RCC 7860 (cell line): Measurements from ENCODE around the gene TMEM44.
A peak's percentile ranks its signal among the peaks of the same experiment; 100 is the strongest.

Experiments
- DNase-seq: peaks from one replicate; pipeline ENCODE4 v3.0.0-alpha.2; 2015; ENCODE audit warnings: low spot score
- FAIRE-seq: peaks from 2 replicates; lab custom pipeline; 2012; peaks lifted over from hg19 to GRCh38; lab: Jason Lieb, UNC

TMEM44 gene, protein sequence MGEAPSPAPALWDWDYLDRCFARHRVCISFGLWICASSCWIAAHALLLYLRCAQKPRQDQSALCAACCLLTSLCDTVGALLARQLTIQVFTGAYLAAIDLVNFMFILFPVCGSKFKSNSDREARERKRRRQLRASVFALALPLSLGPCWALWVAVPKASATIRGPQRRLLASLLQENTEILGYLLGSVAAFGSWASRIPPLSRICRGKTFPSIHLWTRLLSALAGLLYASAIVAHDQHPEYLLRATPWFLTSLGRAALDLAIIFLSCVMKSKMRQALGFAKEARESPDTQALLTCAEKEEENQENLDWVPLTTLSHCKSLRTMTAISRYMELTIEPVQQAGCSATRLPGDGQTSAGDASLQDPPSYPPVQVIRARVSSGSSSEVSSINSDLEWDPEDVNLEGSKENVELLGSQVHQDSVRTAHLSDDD

DNA sequence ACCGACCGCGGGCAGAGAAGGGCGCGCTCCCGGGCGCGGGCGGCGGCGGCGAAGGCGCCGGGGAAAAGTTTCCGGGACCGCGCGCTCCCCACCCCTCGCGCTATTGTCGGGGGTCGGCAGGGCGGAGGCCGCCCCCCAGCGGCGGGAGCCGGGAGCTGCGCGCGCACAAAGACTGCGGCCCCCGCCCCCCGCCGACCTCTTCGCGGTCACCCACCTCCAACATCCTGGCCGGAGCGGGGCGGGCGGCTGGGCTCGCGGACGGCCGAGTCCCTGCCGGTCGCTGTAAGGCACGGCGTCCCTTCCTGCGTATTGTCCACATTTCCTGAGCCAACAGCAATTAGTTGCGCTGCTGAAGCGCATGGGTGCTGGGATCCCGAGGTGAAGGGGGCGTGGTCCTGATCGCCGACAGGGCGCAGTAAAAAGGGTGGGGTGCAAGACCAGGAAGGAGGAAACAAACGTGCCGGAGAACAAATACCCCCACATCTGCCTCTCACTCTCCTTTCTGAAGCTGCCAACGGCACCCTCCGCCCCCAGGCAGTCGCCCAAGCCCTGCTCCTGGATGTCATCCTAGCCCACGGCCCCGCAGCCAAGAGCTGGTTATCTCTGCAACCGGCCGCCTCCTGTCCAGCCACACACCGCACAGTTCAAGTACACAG, at the start of gene TMEM44:
Gene TMEM44 (minus strand): TSS at position 71 of the 656 bp plus-strand sequence. CDS start 204 bp downstream, outside the sequence.
- FAIRE-seq: no peak
- DNase-seq: peak; percentile 86

DNA sequence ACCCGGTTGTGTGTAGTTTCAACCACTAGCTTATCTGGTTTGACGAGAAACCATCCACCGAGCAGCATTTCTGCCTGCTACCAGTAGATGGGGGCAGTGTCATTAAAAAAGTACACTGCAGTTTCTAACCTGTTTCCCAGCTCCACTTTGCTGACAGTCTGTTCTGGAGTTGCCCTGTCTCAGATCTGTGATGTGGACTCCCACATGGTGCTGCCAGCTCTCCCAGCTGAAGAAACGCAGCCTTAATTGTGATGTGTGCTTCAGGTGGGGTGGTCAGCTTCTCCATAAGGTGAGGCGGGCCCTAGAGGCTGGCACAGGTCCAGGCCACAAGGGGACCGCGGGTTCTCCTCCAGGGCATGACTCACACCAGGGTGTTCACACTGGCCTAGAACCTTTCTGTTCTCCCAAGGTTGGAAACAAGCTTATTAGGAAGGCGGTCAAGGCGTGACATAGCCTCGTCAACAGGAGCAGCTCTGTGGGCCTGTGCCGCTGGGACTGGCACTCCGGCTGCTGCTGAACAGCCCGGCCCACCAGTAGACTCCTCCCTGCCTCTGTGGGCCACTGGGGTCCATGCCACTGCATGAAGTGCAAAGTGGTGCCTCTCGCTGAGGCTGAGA, 49.6 kb upstream of the TMEM44 start:
- DNase-seq (peak; percentile 80), FAIRE-seq (peak; percentile 63)

DNA sequence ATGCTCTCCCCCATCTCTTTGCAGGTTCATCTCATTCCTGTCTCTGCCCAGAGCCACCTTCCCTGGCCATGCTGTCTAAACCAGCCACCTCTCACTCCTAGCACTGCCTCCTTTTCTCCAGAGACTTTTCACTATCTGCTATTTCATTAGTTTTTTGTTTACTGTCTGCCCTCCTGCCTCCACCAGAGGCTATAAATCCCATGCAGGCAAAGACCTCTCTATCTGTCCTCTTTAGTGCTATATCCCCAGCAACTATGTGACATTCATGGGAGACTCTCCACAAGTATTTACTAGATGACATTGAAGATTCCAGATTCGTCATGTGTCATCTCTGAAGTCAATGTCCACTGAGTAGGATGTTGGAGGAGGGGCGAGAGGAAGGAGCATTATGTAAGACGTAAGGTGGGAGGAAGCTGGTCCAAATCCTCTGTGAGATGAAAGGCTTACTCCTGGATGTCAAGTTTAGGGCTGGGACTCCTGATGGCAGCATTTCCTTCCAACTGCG, 49.0 kb upstream of the TMEM44 start:
- FAIRE-seq: no peak
- DNase-seq: no peak

- FAIRE-seq (no peak), DNase-seq (no peak)
Observed at GRCh38 chr3:194680888-194681615, 47.8 kb upstream of the TMEM44 start.

DNA sequence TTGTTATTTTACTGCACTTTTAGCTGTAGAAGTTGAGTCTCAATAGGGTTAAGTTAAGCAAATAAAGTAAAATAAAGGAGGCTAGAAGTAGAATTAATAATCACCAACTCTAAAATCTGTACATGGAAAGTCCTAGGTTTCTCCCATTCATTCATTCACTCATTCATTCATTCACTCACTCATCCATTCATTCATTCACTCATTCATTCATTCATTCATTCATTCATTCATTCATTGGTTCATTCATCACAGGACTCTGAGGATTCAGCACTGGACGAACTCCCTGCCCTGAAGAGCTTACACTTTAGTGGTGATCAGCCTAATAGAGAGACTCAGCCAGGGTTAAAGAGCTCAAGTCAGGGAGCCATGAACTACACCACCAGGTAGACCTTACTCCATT, 43.3 kb upstream of the TMEM44 start:
- no peak for DNase-seq
- no peak for FAIRE-seq

- no peak for DNase-seq
- no peak for FAIRE-seq
Observed at GRCh38 chr3:194675680-194676079, 42.5 kb upstream of the TMEM44 start.

DNA sequence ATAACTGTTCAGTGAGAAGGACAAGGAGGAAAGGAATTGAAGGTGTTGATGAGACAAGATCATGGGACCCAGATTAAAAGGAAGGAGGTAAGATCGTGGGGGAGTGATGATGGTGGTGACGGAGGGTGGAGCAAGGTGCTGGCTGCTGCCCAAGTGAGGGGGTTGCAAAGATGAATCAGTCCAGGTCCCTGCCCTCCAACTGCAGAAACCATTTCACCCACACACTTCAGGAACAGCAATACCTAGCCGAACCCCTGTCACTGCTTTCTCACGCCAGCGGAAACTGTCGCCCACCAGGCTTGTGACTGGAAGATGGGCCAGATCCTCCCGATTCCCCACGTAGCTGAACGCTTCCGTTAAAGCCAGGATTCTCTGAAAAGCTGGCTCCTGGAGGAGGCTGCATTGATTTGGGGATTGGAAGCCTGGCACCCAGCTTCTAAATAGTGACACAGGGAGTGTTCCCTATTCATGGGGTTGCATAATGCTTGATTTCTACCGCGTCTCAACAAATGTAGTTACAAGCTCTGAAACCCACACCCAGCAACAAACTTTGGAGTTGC, 41.9 kb upstream of the TMEM44 start:
- FAIRE-seq: no peak
- DNase-seq: no peak

DNA sequence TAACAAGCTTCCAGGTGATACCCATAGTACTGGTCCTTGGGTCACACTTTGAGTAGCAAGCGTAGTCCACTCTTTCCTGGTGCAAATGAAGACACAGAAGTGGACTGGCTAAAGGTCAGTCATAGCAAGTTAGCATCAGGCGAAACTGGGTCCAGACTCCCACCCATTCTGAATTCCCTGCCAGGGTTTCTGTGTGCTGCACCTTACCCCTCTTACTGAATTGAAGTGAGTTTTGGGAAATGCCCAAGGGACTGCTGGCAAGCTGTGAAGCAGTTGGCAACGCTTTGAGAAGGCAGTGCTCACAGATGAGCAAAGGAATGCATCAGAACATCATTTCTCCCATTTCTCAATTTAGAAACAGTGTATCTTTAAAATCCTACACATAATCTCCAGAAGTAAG, 40.5 kb upstream of the TMEM44 start:
- no peak for FAIRE-seq
- no peak for DNase-seq

DNA sequence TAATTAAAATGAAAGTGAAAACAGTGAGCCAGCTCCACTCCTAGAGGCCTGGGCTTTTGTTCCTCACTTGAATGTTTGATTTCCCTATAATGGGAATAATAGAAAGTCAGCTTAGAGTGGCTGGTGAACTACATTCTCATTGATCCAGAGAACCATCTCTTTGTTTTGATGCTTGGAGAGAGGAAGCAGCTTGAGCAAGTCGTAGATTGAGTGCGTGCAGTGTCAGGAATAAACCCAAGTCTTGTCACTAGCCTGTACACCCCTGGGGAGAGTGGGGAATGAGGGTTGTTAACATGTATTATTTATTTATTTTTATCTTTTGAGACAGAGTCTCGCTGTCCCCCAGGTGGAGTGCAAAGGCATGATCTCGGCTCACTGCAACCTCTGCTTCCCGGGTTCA, 39.7 kb upstream of the TMEM44 start:
- no peak for FAIRE-seq
- DNase-seq: no peak

DNA sequence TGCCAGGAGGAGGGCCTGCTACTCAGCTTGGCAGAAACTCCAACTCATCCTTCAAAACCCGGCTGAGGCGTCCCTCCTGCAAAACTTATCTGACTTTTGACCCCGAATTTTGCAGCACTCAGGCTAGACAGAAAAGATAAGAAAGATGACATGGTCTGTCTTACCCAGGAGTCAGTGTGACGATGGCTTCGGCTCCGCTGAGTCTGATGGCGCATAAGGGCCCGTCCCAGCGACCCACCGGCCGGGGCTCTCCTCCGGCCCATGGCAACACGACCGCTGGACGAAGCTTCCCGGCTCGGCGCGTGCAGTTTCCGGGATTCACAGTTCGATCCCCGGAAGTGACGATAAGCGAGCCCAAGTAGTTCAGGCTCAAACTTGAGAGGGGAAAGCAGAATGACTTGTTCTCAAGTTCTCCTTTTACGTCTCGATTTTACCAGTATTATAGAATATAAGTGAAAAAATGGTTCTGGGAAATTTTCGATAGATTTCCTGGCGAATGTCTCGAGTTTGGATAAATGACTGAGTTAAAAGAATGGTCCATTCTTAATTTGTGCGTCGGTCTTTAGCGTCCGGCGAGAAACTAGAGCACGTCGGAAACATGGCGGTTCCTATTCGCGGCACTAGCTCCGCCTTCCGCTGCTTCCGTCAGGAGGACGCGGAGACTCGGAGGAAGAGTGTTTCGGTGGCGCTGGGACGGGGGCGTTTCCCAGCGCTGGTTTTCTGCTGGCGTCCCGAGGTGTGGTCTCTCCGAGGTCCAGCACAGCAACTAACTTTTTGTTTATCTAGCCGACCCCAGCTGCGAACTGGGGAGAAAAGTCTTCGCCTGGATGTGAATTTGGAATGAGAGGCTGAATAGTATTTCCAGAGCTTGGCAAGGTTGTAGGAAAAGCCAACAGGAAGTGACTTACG, 38.9 kb upstream of the TMEM44 start, which contains the start of gene LSG1:
Gene LSG1 (minus strand): TSS at position 292 of the 909 bp plus-strand sequence. CDS start 29 bp downstream, at position 263.
- FAIRE-seq: peak; percentile 61
- DNase-seq: peak; percentile 85

DNA sequence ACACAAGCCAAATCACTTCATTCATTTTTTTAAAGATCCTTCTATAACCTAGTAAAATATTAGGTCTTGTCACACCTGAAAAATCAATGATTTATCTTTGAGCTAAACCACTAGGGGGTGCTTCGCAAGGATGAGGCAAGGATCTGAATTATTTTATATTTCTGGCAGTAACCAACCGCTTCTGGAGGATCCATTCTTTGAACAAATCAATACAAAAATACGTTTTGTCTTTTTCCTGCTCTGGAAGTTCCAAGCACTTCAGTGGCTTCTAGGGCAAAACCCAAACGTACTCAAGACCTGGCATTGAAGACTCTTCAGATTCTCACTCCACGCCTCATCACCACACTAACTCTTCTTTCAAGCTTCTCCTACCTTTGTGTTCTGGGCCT, 38.3 kb upstream of the TMEM44 start:
- DNase-seq (peak; percentile 43), FAIRE-seq (peak; percentile 70)

- DNase-seq (no peak), FAIRE-seq (no peak)
Observed at GRCh38 chr3:194667363-194667762, 34.1 kb upstream of the TMEM44 start.

DNA sequence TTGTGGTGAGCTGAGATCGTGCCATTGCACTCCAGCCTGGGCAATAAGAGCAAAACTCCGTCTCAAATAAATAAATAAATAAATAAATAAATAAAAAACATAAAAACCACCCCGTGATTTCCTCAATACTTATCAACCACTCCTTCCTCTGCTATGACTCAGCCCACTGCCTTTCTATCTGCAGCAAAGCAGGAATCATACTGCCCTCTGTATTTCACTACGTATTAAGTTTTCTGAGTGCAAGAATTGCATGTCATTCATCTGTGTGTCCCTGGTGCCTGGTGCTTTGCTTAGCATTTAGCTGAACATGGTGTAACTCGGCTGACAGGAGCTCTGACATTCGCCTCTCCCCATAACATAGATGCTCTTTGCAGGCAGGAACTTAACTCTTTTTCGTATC, 31.6 kb upstream of the TMEM44 start:
- no peak for DNase-seq
- FAIRE-seq: no peak

GRCh38 chr3:194661946-194662345, 28.7 kb upstream of the TMEM44 start:
- FAIRE-seq: no peak

GRCh38 chr3:194661374-194661773, 28.2 kb upstream of the TMEM44 start:
- FAIRE-seq: no peak
- no peak for DNase-seq

More at GRCh38 chr3:194661946-194662345, 28.7 kb upstream of the TMEM44 start:
- DNase-seq: no peak

DNA sequence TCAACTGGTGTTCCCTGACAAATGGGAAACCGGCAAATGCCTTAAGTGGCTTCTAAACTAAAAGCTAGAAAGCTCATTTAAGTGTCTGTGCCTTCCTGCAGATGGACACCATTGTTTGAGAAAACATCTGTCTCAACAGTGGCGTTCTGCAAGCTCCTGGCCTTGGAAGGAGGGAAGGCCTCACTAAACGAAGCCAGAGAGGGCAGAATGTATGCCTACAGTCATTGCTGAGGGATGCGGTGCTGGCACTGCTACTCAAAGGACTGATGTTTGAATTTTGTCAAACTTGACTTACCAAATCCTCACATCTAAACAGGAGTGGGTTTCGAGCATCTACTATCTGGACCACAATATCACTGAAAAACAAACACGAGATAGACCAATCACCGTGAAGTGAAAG, 26.6 kb upstream of the TMEM44 start:
- FAIRE-seq: no peak
- no peak for DNase-seq

DNA sequence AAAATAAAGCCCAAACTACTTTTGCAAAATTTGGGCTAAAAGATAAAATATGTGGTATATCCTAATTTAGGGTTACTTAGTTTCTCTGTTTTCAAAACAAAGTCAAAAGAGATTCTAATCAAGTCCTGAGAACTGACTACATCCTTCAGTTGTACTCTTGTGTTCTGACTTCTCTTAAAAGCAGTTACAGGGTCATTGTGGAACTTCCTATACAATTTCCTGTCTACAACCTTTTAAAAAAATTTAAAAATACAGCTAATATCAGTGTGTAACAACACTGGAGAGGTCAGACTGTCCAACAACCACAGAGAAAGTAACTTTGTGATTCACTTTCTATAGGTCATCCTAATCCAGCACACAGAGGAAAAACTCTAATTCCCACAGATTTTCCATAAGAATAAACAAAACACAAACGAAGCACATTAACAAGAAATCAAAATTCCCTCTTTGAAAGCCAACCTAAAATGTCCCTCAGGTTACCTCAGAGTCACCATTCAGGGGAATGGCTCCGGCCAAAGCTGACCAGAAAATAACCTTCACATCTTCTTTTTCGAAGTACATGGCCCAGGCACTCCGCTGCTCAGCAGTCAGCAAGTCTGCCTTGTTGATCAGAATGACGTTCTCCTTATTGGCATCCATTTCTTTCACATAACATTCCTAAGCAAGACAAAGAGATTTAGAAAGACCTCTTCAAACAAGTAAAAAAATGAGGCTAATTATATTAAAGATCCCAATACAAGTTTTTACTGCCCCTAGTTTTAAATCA, 25.4 kb upstream of the TMEM44 start:
- no peak for FAIRE-seq
- DNase-seq: no peak

DNA sequence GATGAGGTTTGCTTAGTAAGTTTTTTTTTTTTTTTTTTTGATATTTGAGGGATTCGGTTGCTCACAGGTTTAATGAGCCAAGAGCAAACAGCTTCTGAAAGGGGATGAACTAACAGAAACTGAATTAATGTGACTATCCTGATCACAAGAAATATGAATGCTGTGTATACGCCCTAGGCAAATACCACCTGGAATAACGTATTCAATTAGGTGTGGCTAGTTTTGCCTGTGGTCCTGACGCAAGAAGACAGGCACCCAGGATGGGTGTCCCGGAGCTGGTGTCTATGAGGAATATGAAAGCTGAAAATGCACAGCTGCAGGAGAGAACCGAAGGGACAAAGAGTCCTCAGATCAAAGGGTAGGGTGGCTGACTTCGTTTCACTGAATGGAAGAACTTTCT, 24.2 kb upstream of the TMEM44 start:
- FAIRE-seq (no peak), DNase-seq (no peak)

- DNase-seq (no peak), FAIRE-seq (no peak)
Observed at GRCh38 chr3:194654443-194654842, 21.2 kb upstream of the TMEM44 start.
